OCI-LY7 (cell line): ENCODE results near the gene MUC12.

ENCODE experiments used
- EZH2phosphoT487 ChIP-seq: fragments of 200-600 bp; sonication (generic); IDR thresholded peaks from 2 replicates; pipeline ENCODE4 v1.6.1; 2018; ENCODE audit warnings: low read depth, borderline replicate concordance, mild to moderate bottlenecking, mixed run types, antibody characterized with exemption, low read length, moderate library complexity, mixed read lengths
- TF ChIP-seq, protein P1 (sequence below): fragments of 200-600 bp; sonication (generic); conservative IDR thresholded peaks from 2 replicates; pipeline ENCODE4 v1.5.1; 2014; ENCODE audit warnings: mild to moderate bottlenecking, antibody characterized with exemption, low read length, moderate library complexity, mixed read lengths

DNA sequence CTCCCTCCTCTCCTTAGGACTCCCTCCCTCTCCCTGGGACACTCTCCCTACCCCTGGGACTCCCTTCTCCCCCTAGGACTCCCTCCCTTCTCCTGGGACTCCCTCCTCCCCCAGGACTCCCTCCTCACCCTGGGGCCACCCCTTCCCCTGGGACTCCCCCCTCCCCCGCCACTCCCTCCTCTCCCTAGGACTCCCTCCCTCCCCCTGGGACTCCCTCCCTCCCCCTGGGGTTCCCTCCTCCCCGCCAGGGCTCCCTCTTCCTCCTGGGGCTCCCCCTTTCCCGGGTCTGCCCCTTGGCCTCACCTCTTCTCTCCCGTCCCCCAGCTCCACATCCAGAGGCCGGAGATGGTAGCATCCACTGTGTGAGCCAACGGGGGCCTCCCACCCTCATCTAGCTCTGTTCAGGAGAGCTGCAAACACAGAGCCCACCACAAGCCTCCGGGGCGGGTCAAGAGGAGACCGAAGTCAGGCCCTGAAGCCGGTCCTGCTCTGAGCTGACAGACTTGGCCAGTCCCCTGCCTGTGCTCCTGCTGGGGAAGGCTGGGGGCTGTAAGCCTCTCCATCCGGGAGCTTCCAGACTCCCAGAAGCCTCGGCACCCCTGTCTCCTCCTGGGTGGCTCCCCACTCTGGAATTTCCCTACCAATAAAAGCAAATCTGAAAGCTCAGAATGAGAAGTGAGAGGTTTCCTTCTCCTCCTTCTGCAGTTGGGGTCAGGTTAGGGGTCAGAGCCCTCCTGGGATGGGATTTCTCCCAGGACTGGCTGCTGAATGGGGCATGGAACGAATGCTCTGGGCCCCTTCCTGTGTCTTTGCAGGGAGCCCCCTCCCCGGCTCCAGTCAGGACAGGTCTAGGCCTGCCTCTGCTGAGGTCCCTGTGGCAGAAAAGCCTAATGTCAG, 49.2 kb downstream of the MUC12 start:
- TF ChIP-seq, protein P1, sequence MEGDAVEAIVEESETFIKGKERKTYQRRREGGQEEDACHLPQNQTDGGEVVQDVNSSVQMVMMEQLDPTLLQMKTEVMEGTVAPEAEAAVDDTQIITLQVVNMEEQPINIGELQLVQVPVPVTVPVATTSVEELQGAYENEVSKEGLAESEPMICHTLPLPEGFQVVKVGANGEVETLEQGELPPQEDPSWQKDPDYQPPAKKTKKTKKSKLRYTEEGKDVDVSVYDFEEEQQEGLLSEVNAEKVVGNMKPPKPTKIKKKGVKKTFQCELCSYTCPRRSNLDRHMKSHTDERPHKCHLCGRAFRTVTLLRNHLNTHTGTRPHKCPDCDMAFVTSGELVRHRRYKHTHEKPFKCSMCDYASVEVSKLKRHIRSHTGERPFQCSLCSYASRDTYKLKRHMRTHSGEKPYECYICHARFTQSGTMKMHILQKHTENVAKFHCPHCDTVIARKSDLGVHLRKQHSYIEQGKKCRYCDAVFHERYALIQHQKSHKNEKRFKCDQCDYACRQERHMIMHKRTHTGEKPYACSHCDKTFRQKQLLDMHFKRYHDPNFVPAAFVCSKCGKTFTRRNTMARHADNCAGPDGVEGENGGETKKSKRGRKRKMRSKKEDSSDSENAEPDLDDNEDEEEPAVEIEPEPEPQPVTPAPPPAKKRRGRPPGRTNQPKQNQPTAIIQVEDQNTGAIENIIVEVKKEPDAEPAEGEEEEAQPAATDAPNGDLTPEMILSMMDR = no peak
- no peak for TF ChIP-seq EZH2phosphoT487
